Measurements from ENCODE around the gene MTHFD1L. TPM values are rescaled to one million over a fixed set of nuclear protein-coding genes. Genes with fewer than 3 reads are reported as not detected.

Gene MTHFD1L
- total and polyA plus RNA-seq, 11 donors, result 1.1 to 13.2 (median 4.2) TPM

- Histone ChIP-seq H3K36me3 (no peaks in the 10 kb centered on the region), H3K9me3 (peaks cover 0 to 12% (median 0%) of the 10 kb centered on the region in 12 donors), H3K27ac (no peak overlapping the region), H3K4me1 (peaks cover 0 to 7% (median 1%) of the 10 kb centered on the region in 12 donors), H3K27me3 (no peaks in the 10 kb centered on the region), H3K4me3 (no peak overlapping the region)
- DNase-seq (no peak), ATAC-seq (no peak)
- intact Hi-C loops (cut with DNase I), result no loop called here
- TF ChIP-seq POLR2A (IDR thresholded peaks at IDR 0.05) (no peak), CTCF (IDR thresholded peaks at IDR 0.05) (no peak)
- WGBS, 4 donors, result 90 to 97% (median 93%) methylated on average over 5 of the region's 5 CpGs
These were observed 210.5 kb downstream of the MTHFD1L start for GRCh38 chr6:151075930-151076555.

- TF ChIP-seq POLR2A (IDR thresholded peaks at IDR 0.05) (no peak), CTCF (IDR thresholded peaks at IDR 0.05) (no peak)
- DNase-seq (no peak), ATAC-seq (no peak)
- 87 to 93% (median 89%) methylated on average over 6 of the region's 6 CpGs for WGBS, 4 donors
- Histone ChIP-seq H3K4me1 (no peaks in the 10 kb centered on the region), H3K27ac (no peak overlapping the region), H3K9me3 (peaks cover 0 to 12% (median 0%) of the 10 kb centered on the region in 12 donors), H3K36me3 (no peaks in the 10 kb centered on the region), H3K27me3 (no peaks in the 10 kb centered on the region), H3K4me3 (no peak overlapping the region)
- intact Hi-C loops (cut with DNase I), result no loop called here
These were observed 213.2 kb downstream of the MTHFD1L start for GRCh38 chr6:151078655-151079054.

- Histone ChIP-seq H3K9me3 (peaks cover 0 to 6% (median 0%) of the 10 kb centered on the region in 12 donors), H3K4me3 (no peak overlapping the region), H3K27me3 (no peaks in the 10 kb centered on the region), H3K4me1 (no peaks in the 10 kb centered on the region), H3K27ac (no peak overlapping the region), H3K36me3 (no peaks in the 10 kb centered on the region)
- DNase-seq (no peak), ATAC-seq (no peak)
- intact Hi-C loops (cut with DNase I), result no loop called here
- no peak for TF ChIP-seq POLR2A (IDR thresholded peaks at IDR 0.05)
- no peak for TF ChIP-seq CTCF (IDR thresholded peaks at IDR 0.05)
- WGBS, 4 donors, result 27 to 44% (median 35%) methylated on average over 4 of the region's 4 CpGs
These were observed 216.2 kb downstream of the MTHFD1L start for GRCh38 chr6:151081656-151082055.

- H3K4me3 ChIP-seq, result no peak overlapping the region
- no peaks in the 10 kb centered on the region for H3K36me3 ChIP-seq
- DNase-seq, result no peak
- WGBS, 4 donors, result 89 to 91% (median 89%) methylated on average over 6 of the region's 6 CpGs
- intact Hi-C loops (cut with DNase I), result no loop called here
- no peaks in the 10 kb centered on the region for H3K4me1 ChIP-seq
- TF ChIP-seq POLR2A (IDR thresholded peaks at IDR 0.05) (no peak), CTCF (IDR thresholded peaks at IDR 0.05) (no peak)
- H3K27me3 ChIP-seq, result no peaks in the 10 kb centered on the region
- H3K9me3 ChIP-seq, result peaks cover 0 to 6% (median 0%) of the 10 kb centered on the region in 12 donors
- no peak overlapping the region for H3K27ac ChIP-seq
- ATAC-seq, result no peak
These were observed 216.6 kb downstream of the MTHFD1L start for GRCh38 chr6:151082079-151082478.
